Measurements from ENCODE around the gene C2orf76. TPM values are rescaled to one million over a fixed set of nuclear protein-coding genes. Genes with fewer than 3 reads are reported as not detected.

C2orf76 gene
- polyA plus RNA-seq, 1 of the 3 experiments (the other 2 are of a cell fraction), result 6.0 TPM

DNA sequence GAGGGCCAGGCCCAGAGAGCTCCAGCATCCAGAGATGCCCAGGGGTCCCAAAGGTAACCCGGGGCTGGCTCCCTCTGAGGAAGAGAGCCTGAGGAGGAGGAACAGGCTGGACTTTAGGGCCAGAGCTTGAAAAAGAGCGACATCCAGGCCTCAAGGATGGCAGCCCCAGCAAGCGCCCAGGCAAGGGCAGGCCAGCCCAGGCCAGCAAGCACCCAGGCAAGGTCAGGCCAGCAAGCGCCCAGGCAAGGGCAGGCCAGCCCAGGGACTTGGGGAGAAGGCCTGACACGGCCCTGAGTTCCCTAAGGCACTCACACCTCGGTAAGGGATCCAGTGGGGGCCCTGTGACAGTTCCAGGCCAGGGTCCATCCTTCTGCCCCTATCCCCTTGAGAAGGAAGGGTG, 30.6 kb upstream of the C2orf76 start:
- H3K9ac ChIP-seq, result no peak overlapping the region
- H3K4me1 ChIP-seq (ENCODE audit: control insufficient read depth in 1 of 2, insufficient read depth in 2 of 2, low read depth in 1 of 2, low read length in 1 of 2), result no peaks in the 10 kb centered on the region
- H3K27me3 ChIP-seq (ENCODE audit: insufficient read depth), result no peaks in the 10 kb centered on the region; the same call in 1 of the 2 replicates
- no peak overlapping the region for H3K27ac ChIP-seq (ENCODE audit: low read depth in 2 of 2, low read length in 1 of 2)
- TF ChIP-seq GATA2 (CRISPR knock-in tag; IDR thresholded peaks at IDR 0.05) (no peak), RCOR1 (IDR thresholded peaks at IDR 0.05; ENCODE audit: low read length) (no peak), RFX5 (IDR thresholded peaks at IDR 0.05; ENCODE audit: low read length) (no peak), POLR2AphosphoS5 (IDR thresholded peaks at IDR 0.05; ENCODE audit: low read depth, low read length) (no peak), FOSL2 (IDR thresholded peaks at IDR 0.05; ENCODE audit: borderline replicate concordance, low read depth) (no peak)
- TF ChIP-seq, protein P1, sequence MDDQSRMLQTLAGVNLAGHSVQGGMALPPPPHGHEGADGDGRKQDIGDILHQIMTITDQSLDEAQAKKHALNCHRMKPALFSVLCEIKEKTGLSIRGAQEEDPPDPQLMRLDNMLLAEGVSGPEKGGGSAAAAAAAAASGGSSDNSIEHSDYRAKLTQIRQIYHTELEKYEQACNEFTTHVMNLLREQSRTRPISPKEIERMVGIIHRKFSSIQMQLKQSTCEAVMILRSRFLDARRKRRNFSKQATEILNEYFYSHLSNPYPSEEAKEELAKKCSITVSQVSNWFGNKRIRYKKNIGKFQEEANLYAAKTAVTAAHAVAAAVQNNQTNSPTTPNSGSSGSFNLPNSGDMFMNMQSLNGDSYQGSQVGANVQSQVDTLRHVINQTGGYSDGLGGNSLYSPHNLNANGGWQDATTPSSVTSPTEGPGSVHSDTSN (IDR thresholded peaks at IDR 0.05), result no peak
- TF ChIP-seq, protein P2, sequence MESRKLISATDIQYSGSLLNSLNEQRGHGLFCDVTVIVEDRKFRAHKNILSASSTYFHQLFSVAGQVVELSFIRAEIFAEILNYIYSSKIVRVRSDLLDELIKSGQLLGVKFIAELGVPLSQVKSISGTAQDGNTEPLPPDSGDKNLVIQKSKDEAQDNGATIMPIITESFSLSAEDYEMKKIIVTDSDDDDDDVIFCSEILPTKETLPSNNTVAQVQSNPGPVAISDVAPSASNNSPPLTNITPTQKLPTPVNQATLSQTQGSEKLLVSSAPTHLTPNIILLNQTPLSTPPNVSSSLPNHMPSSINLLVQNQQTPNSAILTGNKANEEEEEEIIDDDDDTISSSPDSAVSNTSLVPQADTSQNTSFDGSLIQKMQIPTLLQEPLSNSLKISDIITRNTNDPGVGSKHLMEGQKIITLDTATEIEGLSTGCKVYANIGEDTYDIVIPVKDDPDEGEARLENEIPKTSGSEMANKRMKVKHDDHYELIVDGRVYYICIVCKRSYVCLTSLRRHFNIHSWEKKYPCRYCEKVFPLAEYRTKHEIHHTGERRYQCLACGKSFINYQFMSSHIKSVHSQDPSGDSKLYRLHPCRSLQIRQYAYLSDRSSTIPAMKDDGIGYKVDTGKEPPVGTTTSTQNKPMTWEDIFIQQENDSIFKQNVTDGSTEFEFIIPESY (IDR thresholded peaks at IDR 0.05; ENCODE audit: borderline replicate concordance, low read depth), result no peak
- no peak overlapping the region for H3K4me3 ChIP-seq (ENCODE audit: low read depth in 2 of 2, low read length in 1 of 2)
- H3K36me3 ChIP-seq (replicated peaks in 1 of 2; ENCODE audit: control insufficient read depth in 1 of 2, insufficient read depth in 2 of 2, low read length in 1 of 2), result no peaks in the 10 kb centered on the region
- H3K9me3 ChIP-seq, result no peaks in the 10 kb centered on the region
- whole genome bisulfite sequencing (ENCODE audit: low lambda C conversion rate), result 35% methylated on average over 6 of the region's 6 CpGs
- H3F3A ChIP-seq (replicated peaks; ENCODE audit: insufficient read depth), result no peaks in the 10 kb centered on the region
- H3K79me2 ChIP-seq (ENCODE audit: insufficient read depth), result no peaks in the 10 kb centered on the region
- H3K9me2 ChIP-seq, result no peaks in the 10 kb centered on the region
- H4K20me1 ChIP-seq (ENCODE audit: insufficient read depth), result no peaks in the 10 kb centered on the region
- H2AFZ ChIP-seq (ENCODE audit: low read depth), result no peak overlapping the region
- no peak overlapping the region for H3K4me2 ChIP-seq
- DNase-seq, result no peak
- CTCF ChIA-PET, result interaction anchor here (1.1 to 1.2 kb wide), 2 partner anchors 79 kb away, joined by 3 to 4 read pairs; no protein-coding TSS in a partner anchor
- POLR2A ChIA-PET, result no interaction called here

DNA sequence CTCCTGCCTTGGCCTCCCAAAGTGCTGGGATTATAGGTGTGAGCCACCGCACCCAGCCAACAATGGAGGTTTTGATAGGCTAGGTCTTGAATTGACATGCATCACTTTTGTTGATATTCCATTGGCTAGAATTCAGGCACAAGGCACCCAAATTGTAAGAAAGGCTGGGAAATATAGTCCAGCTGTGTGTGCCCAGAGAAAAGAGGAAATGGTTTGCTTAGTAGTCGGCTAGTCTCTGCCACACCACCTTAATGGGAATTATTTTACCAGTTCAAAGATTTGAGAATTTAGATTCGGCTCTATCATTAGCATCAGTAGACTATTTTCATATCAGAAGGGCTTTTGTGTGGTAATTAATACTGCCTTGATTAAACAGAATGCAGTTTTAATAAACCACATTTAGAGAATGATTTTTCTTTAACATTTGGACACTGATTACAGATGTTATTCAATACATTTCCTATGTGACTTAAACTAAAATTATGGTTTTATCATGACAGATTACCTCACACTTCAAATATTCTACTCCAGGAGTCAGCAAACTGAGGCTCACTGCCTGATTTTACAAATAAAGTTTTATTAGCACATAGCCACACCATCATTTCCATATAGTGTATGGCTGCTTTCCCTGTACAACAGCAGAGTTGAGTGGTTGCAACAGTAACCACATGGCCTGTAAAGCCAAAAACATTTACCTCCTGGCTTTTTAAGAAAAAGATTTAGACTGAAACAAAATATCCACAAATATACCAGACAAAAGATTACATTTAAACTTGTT, 27.5 kb upstream of the C2orf76 start:
- no peaks in the 10 kb centered on the region for H3K9me2 ChIP-seq
- ChIA-PET POLR2A (no interaction called here), CTCF (interaction anchor here (1.2 kb wide), 1 partner anchor 12 kb away, joined by 4 read pairs; no protein-coding TSS in a partner anchor)
- TF ChIP-seq RCOR1 (IDR thresholded peaks at IDR 0.05; ENCODE audit: low read length) (no peak), SMC3 (IDR thresholded peaks at IDR 0.05; ENCODE audit: low read depth, low read length) (no peak), FOSL2 (IDR thresholded peaks at IDR 0.05; ENCODE audit: borderline replicate concordance, low read depth) (no peak), MEF2A (IDR thresholded peaks at IDR 0.05; ENCODE audit: borderline replicate concordance, low read depth) (no peak), RXRA (IDR thresholded peaks at IDR 0.05; ENCODE audit: borderline replicate concordance, low read depth) (no peak), EZH2phosphoT487 (IDR thresholded peaks at IDR 0.05; ENCODE audit: borderline replicate concordance, low read depth) (no peak), FOXJ3 (CRISPR knock-in tag; IDR thresholded peaks at IDR 0.05) (no peak), ELF1 (IDR thresholded peaks at IDR 0.05) (no peak), EP300 (IDR thresholded peaks at IDR 0.05; ENCODE audit: borderline replicate concordance in 1 of 2, low read depth in 1 of 2, low read length in 1 of 2) (no peak), YY1 (IDR thresholded peaks at IDR 0.05; ENCODE audit: low read depth) (no peak), GABPA (IDR thresholded peaks at IDR 0.05; ENCODE audit: low read depth) (no peak), MXI1 (IDR thresholded peaks at IDR 0.05; ENCODE audit: low read depth, low read length) (no peak)
- TF ChIP-seq, protein P3, sequence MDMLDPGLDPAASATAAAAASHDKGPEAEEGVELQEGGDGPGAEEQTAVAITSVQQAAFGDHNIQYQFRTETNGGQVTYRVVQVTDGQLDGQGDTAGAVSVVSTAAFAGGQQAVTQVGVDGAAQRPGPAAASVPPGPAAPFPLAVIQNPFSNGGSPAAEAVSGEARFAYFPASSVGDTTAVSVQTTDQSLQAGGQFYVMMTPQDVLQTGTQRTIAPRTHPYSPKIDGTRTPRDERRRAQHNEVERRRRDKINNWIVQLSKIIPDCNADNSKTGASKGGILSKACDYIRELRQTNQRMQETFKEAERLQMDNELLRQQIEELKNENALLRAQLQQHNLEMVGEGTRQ (IDR thresholded peaks at IDR 0.05; ENCODE audit: borderline replicate concordance, low read depth, low read length), result no peak
- TF ChIP-seq, protein P4, sequence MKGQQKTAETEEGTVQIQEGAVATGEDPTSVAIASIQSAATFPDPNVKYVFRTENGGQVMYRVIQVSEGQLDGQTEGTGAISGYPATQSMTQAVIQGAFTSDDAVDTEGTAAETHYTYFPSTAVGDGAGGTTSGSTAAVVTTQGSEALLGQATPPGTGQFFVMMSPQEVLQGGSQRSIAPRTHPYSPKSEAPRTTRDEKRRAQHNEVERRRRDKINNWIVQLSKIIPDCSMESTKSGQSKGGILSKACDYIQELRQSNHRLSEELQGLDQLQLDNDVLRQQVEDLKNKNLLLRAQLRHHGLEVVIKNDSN (IDR thresholded peaks at IDR 0.05; ENCODE audit: borderline replicate concordance, low read depth), result no peak

More for the DNA sequence above, 27.5 kb upstream of the C2orf76 start:
- Histone ChIP-seq H4K20me1 (ENCODE audit: insufficient read depth) (no peaks in the 10 kb centered on the region), H2AFZ (ENCODE audit: low read depth) (no peak overlapping the region), H3K9me3 (no peaks in the 10 kb centered on the region), H3K4me2 (no peak overlapping the region), H3K27me3 (ENCODE audit: insufficient read depth) (no peaks in the 10 kb centered on the region), H3K36me3 (replicated peaks in 1 of 2; ENCODE audit: control insufficient read depth in 1 of 2, insufficient read depth in 2 of 2, low read length in 1 of 2) (no peaks in the 10 kb centered on the region), H3K9ac (no peak overlapping the region), H3K27ac (ENCODE audit: low read depth in 2 of 2, low read length in 1 of 2) (no peak overlapping the region), H3K4me1 (ENCODE audit: control insufficient read depth in 1 of 2, insufficient read depth in 2 of 2, low read depth in 1 of 2, low read length in 1 of 2) (peaks cover 6 to 12% of the 10 kb centered on the region in 2 experiments; a peak in 3 of 4 replicates), H3K4me3 (ENCODE audit: low read depth in 2 of 2, low read length in 1 of 2) (no peak overlapping the region), H3F3A (replicated peaks; ENCODE audit: insufficient read depth) (no peaks in the 10 kb centered on the region), H3K79me2 (ENCODE audit: insufficient read depth) (no peaks in the 10 kb centered on the region)
- no peak for DNase-seq
- WGBS (ENCODE audit: low lambda C conversion rate), result 68% methylated on average over 3 of the region's 3 CpGs
